Stimulated activated CD4-positive, alpha-beta T cell treated with anti-CD3 and anti-CD28 coated beads, Interleukin-2, amount 100 ng/mL, for 4 hours (primary cell): Measurements from ENCODE around the gene MAL.

Experiments
- DNase-seq: peaks from one replicate; pipeline ENCODE4 v3.0.0-alpha.2; 2020; ENCODE audit warnings: low read depth

The MAL gene

GRCh38 chr2:95025406-95026319 lies at the start of gene MAL:
Gene MAL (plus strand): TSS chr2:95025708. CDS start chr2:95025793, 85 bp downstream.
- peak; percentile 42 for DNase-seq

- DNase-seq, result no peak
Measured at GRCh38 chr2:94977826-94978225, 47.7 kb upstream of the MAL start.

- no peak for DNase-seq
Measured at GRCh38 chr2:94978917-94979316, 46.6 kb upstream of the MAL start.

GRCh38 chr2:94979406-94980375 lies 45.8 kb upstream of the MAL start:
- no peak for DNase-seq

- DNase-seq, result no peak
Measured at GRCh38 chr2:94980406-94980805, 45.1 kb upstream of the MAL start.

GRCh38 chr2:94982156-94982555 lies 43.4 kb upstream of the MAL start:
- DNase-seq, result no peak

GRCh38 chr2:94982675-94983074 lies 42.8 kb upstream of the MAL start:
- DNase-seq, result no peak

- DNase-seq, result no peak
Measured at GRCh38 chr2:94984964-94985575, 40.4 kb upstream of the MAL start.

- DNase-seq, result no peak
Measured at GRCh38 chr2:94985636-94986035, 39.9 kb upstream of the MAL start.

GRCh38 chr2:94986392-94986963 lies 39.0 kb upstream of the MAL start:
- peak; percentile 24 for DNase-seq

GRCh38 chr2:94987074-94988020 lies 38.2 kb upstream of the MAL start:
- no peak for DNase-seq

GRCh38 chr2:94990956-94991355 lies 34.6 kb upstream of the MAL start:
- DNase-seq, result no peak

- DNase-seq, result no peak
Measured at GRCh38 chr2:94992360-94992759, 33.1 kb upstream of the MAL start.

GRCh38 chr2:94993176-94994062 lies 32.1 kb upstream of the MAL start:
- DNase-seq, result no peak

GRCh38 chr2:94994063-94994913 lies 31.2 kb upstream of the MAL start:
- DNase-seq, result no peak

GRCh38 chr2:94994914-94995552 lies 30.5 kb upstream of the MAL start:
- DNase-seq, result no peak

GRCh38 chr2:94995553-94996304 lies 29.8 kb upstream of the MAL start:
- DNase-seq, result no peak
